LHCN-M2 (cell line): ENCODE results near the gene PLA2G4B. TPM values are rescaled to one million over a fixed set of nuclear protein-coding genes. Genes with fewer than 3 reads are reported as not detected.

Experiments used
- DNase-seq: peaks from one replicate; pipeline ENCODE4 v3.0.0-alpha.2; 2012; ENCODE audit warnings: low read depth
- polyA plus RNA-seq: library from polyadenylated mRNA; unstranded; fragments of >200 nt; gene quantifications from one replicate; pipeline ENCODE4 v1.2.1, GENCODE V29; 2012; ENCODE audit warnings: missing spikeins
- total RNA-seq: library from RNA; depleted of rRNA; stranded (reverse); fragments of >200 nt; gene quantifications from 2 replicates; pipeline ENCODE4 v1.2.3, GENCODE V29; 2014; rRNA removed

Gene PLA2G4B, protein sequence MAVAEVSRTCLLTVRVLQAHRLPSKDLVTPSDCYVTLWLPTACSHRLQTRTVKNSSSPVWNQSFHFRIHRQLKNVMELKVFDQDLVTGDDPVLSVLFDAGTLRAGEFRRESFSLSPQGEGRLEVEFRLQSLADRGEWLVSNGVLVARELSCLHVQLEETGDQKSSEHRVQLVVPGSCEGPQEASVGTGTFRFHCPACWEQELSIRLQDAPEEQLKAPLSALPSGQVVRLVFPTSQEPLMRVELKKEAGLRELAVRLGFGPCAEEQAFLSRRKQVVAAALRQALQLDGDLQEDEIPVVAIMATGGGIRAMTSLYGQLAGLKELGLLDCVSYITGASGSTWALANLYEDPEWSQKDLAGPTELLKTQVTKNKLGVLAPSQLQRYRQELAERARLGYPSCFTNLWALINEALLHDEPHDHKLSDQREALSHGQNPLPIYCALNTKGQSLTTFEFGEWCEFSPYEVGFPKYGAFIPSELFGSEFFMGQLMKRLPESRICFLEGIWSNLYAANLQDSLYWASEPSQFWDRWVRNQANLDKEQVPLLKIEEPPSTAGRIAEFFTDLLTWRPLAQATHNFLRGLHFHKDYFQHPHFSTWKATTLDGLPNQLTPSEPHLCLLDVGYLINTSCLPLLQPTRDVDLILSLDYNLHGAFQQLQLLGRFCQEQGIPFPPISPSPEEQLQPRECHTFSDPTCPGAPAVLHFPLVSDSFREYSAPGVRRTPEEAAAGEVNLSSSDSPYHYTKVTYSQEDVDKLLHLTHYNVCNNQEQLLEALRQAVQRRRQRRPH
- 1.2 and 1.3 TPM in 2 replicates for total RNA-seq
- 0.64 TPM for polyA plus RNA-seq

DNA sequence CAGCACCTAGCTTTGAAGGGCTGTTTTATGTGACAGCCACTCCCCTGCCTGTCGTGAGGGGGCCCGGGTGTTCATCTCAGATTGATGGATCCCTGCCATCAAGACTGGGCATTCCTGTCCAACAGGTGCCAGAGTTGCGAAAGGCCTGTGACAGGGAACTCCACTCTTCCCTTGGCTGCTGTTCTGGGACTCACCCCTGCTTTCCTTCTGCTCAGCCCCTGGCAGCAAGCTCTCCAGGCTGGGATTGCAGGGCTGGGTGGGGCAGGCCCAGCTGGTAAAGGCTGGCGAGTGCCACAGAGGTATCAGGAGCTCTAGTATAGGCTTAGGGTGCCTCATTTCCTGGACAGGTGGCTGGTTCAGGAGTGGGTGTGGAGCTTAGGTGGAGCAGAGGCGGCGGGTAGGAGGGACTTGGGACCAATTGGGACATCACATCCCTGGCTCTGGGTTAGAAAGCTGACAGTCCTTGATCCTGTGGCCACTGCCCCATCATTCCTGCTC, at the start of gene PLA2G4B:
PLA2G4B (plus strand) TSS at position 448 of the 498 bp plus-strand sequence. CDS start 67 bp downstream, outside the sequence.
- peak; percentile 50 for DNase-seq

DNA sequence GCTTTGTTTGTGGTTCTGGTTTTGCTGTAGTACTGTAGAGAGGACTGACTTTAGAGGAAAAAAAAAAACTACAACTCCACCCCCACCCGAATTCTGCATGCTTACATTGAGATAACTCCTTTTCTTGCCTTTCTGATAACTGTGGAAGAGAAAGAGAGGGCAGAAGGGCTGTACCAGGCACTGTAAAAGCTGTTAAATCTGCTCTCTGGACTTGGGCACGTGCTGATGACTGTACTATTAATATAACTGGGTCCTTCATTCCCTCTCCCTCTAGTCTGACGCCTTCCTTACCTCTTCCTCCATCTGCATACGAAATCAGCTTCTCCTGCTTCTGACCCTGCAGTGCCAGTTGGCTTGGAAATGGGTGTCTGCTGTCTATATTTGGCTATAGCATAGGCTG, 49.4 kb upstream of the PLA2G4B start:
- DNase-seq, result no peak

DNA sequence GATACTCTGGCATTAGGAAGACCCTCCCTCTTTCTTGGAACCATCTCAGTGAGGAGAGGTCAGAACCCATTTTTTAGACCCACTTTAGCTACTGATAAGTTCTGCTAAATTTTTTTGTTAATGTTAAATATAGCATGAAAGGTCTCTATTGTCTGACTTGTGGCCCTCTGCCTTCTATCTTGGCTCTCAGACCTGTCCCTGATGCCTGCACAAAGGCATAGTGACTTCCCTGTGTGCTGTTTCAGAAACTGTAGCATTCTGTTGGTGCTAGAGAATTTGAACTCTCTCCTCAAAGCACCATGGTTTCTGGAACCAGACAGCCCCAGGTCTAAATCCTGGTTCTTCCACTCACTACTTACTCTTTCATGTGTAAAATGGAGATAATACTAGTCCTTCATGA, 49.0 kb upstream of the PLA2G4B start:
- DNase-seq, result no peak

DNA sequence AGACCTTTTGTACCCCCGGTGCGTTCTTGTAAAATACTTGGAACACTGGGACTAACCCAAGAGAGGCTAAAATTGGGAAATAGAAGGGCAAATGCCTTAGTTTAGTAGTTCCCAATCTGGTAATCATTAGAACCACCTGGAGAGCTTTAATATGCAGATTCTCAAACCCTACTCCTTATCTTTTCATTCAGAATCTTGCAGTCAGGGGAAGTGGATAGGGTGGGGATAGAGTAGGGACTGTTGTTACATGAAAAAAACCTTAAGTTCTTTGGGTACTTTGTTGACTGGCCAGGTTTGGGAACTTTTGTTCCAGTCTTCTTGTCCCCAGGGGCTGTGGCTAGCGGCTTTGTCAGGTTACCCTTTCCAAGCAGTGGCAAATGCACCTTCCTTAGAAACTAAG, 48.5 kb upstream of the PLA2G4B start:
- no peak for DNase-seq

DNA sequence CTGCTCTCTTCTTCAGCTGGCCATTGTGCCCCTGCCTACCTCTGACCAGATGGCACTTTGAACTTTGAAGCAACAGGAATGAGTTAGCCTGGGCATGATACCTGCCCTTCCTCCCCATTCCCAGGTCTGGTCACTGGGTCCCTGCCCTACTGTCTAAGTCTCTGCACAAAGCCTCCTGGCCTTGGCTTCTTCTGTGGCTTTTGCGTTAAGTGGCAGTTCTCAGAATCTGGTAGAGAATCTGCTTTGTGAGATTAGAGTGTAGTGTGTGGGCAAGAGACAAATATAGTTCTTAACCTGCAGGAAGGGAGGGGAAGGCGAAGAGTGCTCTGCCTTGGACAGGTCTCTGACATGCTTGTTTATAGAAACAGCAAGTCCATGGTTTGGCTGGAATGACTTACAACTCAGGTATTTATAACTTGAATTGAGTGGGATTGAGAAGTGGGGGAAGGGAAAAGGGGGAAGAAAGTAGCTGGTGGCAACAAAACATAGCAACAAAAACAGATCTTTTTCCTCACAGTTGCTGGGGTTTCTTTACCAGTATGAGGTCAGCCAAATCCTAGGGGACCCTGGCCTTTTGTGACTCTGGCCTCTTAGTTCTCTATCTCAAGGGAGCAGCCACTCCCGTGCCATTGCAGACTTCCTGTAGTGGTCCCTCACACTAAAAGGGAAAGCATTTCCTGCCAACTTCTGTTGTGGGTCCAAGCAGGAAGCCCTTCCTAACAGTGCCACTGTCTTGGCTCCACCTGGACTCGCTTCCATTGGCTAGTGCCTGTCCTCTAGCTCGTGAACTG, 47.7 kb upstream of the PLA2G4B start:
- DNase-seq, result peak; percentile 85

DNA sequence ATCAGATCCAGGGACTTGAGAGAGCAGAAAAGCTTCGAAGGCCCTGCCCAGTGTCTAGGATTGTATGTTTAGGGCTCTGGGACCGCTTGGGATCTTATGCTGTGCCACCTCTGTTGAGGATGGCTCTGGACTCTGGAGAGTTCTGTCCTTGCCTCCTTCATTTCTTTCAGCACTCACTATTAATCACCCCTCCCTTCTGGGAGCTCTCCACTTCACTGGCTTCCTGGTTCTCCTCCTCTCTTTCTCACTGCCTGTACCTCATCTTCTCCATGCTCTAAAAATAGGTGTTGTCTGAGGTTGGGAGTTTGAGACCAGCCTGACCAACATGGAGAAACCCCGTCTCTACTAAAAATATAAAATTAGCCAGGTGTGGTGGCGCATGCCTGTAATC, 47.1 kb upstream of the PLA2G4B start:
- no peak for DNase-seq

DNA sequence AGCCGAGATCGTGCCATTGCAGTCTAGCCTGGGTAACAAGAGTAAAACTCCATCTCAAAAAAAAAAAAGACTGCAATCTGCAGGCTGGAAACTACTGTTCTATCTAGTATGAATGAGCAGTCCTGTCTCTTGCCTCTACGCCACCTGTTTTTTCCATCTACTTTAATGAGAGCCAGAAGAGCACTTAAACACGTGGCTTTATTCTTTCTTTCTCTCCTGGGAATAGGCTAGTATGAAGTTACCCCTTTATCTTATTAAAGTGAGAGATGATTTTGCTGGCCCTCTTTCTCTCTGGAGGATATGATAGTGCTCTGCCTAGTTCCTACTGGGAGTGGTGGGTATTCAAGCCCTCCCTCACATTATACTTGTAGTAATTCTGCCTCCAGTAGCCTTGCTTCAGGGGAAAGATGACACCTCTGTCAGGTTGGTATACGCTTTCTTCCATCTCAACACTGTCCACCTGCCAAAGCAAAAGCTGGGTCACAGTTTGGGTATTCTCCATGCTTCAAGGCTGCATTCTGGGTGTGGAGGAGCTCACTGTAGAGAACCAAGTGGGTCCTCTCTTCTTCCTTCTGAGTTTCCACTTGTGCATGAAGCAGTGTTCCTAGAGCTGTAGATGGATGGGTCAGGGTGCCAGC, 46.5 kb upstream of the PLA2G4B start:
- peak; percentile 78 for DNase-seq

DNA sequence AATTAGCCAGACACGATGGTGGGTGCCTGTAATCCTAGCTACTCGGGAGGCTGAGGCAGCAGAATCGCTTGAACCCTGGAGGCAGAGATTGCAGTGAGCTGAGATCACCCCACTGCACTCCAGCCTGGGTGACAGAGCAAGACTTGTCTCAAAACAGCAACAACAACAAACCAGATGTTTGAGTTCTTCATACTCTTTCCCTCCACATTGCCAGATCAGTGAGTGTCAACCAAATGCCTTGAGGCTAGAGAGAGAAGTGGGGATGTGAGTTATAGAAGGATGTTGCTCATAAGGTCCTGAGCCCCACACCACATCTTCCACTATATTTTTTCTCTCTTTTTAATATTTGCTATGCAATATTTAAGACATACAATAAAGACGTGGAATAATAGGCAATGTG, 44.6 kb upstream of the PLA2G4B start:
- DNase-seq, result no peak

DNA sequence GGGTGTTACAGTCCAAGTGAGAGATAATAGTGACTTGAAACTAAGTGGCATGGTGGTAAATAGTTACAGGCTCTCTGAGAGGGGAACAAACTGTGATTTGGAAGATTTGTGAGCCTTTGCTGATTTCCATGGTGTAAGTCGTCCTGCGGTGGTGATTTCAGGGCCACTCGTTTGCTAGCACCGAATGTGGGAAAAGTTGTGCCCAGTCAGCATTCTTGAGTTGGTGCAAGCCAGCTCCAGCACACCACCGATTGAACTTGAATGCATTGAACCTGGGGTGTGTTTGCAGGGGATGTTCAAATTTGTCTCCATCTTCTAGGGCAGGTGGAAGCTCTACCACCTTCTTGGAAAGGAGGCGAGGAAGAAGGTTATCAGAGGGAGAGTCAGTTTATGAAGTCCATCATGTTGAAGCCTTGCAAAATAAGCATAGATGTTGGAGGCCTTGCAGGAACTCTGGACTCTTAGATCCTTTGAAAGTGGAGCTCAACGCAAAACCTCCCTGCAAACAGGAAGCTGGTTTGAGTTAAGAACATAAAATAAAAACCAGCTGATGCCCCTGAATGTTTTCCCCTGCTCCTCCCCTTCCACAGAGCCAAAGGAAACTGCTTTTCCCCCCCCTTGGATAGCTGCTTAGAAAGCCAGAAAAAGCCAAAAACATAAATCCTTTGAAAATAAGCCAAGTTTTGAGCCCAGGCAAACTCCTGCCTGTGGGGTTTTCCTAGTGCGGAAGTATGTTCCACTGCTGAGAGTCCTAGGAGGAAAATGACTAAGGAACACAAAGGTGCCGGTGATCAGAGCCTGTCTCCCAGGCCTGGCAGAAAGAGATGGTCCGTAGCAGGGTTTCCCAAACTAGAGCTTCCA, 42.4 kb upstream of the PLA2G4B start:
- no peak for DNase-seq

DNA sequence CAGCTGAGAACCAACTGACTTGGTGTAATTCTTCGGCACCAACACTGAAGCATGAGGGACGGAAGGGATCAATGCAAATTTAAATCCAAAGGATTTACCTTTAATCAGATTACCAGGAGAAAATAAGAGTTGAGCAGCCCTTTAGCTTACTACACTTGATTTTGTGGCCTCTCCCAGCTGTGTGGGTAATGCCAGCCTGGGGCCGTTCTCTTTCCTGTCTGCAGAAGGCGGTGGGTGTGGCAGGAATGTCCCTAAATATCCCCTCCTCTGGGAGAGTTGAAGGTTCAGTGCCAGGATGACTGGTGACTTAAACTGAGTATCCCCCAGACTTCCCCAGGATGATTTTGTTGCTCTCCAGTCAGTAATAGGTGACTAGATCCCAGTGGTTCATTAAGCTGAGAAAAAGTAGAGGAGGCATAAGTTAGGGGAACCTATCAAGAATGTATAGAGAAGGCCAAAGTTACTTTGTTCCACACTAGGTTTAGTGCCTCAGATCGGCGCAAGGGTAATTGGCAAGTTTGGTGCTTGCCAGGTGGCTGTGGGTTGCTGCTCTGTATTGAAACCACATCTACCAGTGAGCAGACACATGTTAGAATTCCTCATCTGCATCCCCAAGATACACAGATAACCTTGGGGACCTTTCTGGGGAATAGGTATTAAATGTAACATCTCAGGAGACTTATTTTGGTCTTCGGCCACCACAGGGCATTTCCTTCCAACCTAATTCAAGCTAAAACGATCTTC, 41.3 kb upstream of the PLA2G4B start:
- DNase-seq, result no peak

DNA sequence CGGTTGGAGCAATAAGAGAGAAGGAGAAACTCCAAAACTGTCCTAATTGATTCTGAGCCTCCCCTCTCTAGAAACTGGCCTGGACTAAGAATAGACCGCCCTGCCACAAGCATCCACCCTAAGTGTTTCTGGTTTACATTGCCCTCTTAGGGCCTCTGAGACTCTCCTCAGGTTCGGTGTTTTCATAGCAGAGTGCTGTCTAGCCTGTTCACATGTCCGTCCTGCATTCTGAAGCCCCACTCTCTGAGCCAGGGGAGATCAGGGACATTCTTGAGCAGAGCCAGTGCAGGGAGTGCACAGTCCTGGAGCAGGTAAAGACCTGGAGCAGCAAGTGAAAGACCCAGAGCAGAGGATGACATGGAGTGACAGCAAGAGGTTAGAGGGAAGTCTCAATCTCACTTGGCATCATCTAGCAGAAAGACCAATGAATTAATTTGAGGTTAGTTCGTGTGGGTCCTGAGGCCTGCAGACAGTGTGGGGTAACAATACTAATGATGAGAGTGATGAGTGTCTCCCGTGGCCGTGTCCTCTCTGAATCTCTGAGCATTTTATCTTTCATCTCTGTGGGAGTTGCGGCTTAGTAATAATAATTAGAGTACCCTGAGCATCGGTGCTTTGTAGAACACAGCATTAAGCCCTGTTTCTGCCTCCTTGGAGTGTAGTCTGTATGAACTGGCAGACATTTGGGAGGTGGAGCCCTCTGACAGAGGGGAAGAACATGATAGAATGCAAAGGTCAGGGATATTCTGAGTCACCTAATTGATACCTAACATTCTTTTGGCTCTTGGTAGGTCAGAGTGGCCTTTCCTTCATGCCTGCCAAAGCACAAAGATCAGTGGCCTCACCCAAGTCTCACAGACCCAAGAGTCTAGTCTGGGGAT, 39.8 kb upstream of the PLA2G4B start:
- no peak for DNase-seq

DNA sequence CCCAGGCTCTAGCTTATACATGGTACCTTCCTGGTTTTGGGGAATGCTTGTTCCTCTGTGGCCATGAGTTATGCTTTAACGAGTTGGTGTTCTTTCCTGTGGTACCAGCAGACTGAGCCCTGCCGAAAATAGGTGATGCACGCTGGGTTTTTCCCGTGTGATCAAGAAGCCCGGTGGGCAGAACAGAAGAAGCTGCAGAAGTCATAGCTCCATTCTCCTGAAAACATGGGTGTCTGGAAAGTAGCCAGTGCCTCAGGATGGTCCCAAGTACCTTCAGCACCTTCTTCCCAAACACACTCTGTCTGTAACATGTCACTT, 39.2 kb upstream of the PLA2G4B start:
- DNase-seq, result no peak

DNA sequence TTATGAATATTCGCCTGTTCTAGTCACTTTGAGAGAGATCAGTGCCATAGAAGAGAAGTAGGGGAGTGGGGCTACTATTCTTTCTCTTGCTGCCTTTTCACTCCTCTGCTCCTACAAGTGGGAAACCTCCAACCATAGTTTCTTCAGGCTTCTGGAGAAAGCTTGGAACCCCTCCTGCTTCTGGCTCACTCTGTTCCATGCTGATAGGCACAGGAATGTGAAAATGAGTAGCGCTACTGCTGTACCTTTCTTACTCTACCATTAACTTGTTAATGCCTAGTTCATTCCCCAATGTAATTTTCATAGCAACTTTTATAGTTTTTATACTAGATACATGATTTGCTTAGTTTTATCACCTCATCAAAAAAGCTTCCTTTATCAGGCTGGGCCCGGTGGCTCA, 37.5 kb upstream of the PLA2G4B start:
- no peak for DNase-seq

DNA sequence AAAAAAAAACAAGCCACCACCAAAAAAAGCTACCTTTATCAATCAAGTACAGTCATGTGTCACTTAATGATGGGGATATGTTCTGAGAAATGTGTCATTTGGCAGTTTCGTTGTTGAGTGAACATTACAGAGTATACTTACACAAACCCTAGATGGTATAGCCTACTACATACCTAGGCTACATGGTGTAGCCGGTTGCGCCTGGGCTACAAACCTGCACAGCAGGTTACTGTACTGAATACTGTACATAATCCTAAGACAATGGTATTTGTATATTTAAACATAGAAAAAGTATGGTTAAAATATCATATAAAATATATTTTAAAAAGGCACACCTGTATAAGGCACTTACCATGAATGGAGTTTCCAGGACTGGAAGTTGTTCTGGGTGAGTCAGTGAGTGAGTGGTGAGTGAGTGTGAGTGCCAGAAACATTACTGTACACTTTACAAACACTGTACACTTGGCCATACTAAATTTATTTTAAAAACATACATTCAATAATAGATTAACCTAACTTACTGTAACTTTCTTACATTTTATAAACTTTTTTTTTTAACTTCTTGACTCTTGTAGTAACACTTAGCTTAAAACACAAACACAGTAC, 36.7 kb upstream of the PLA2G4B start:
- DNase-seq, result peak; percentile 29

DNA sequence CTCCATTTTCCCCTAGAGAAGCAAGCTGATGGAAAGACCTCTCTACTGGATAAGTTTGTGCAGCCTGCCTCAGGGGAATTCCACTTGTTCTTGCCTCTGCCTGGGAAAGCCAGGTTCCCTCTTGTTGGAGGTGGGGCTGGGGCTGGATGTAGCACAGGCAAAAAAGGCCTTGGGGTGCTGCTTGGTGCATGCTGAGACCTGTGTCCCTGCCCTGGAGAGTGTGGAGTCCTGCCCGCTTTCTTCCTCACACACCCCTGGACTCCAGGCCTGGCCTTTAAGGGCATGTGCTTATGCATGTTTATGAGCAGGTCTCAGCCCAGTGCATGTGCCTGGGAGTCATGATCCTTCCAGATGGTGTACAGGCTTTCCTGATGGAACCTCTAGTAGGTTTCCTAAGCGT, 34.3 kb upstream of the PLA2G4B start:
- no peak for DNase-seq

DNA sequence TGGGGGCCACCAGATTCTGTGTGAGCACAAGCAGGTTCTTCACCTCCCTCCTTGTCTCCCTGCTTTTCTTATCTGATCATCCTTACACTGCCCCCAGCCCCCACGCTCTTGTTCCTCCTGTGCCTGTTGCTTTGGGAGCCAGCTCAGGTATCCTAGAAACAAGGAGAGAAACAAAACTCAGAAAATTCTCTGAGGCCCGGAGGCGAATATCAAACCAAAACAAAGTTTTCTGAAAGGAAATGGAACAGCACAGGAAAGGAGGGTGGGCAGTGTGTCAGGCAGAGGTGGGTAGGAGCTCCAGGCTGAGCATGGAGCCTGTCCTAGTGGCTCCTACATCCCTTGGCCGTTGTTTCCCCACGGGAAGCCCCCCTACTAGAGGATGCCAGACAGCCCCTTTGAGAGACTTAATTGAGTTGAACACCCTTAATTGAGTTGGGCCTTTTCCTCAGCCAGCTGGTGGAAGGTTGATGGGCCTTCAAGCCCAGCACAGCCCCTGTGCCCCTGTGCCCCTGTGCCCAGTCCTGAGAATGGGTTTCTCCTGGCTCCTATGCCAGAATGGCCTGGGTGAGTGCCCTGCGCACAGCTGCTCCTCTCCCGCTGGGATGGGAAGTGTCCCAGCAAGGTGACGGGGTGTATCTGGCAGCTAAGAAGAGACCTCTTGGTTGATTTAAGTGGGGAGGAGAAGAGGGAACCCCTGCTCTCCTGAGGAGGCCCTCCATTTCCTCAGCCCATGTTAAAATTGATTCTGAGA, 33.6 kb upstream of the PLA2G4B start:
- DNase-seq, result no peak

DNA sequence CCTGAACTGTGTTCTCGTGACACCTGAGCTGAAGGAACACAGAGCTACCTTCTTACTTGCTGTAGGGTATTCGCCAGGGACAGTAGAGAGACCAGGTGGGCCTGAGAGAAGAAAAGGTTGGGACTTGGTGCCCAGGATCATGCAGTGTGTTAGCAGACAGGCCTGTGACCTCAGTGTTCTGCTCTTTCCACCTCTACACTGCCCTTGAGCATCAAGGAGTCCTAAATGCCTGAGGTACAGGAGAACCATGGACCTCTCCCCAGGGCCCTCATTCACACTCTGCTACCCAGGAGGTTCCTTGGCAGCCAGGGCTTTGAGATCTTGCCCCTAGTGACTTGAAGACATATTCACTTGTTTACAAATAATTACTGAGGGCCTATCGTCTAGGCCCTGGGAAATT, 32.9 kb upstream of the PLA2G4B start:
- no peak for DNase-seq
